Endothelial cell (in vitro differentiated cells): ENCODE results near the gene TNN. TPM values are rescaled to one million over a fixed set of nuclear protein-coding genes. Genes with fewer than 3 reads are reported as not detected.

ENCODE experiments used
- DNase-seq: peaks from one replicate; pipeline ENCODE4 v3.0.0; 2021; ENCODE audit warnings: low spot score
- H3K27ac Mint-ChIP-seq: one replicate; pipeline ENCODE4 v1.8.0; 2021; ENCODE audit warnings: mixed read lengths, inconsistent platforms; ENCODE audit not compliant: unreplicated experiment
- H3K27me3 Mint-ChIP-seq: one replicate; pipeline ENCODE4 v1.8.0; 2021; ENCODE audit warnings: mild to moderate bottlenecking, moderate library complexity, mixed read lengths, inconsistent platforms; ENCODE audit not compliant: unreplicated experiment
- H3K36me3 Mint-ChIP-seq: one replicate; pipeline ENCODE4 v1.8.0; 2021; ENCODE audit warnings: mild to moderate bottlenecking, low read depth, mixed read lengths, inconsistent platforms; ENCODE audit not compliant: unreplicated experiment
- H3K4me1 Mint-ChIP-seq: one replicate; pipeline ENCODE4 v1.8.0; 2021; ENCODE audit warnings: mild to moderate bottlenecking, mixed read lengths, inconsistent platforms; ENCODE audit not compliant: unreplicated experiment
- H3K4me3 Mint-ChIP-seq: one replicate; pipeline ENCODE4 v1.8.0; 2021; ENCODE audit warnings: mild to moderate bottlenecking, mixed read lengths, inconsistent platforms; ENCODE audit not compliant: unreplicated experiment
- H3K9me3 Mint-ChIP-seq: one replicate; pipeline ENCODE4 v1.8.0; 2021; ENCODE audit warnings: mixed read lengths, inconsistent platforms; ENCODE audit not compliant: unreplicated experiment
- CTCF ChIP-seq: fragments of 200-600 bp; sonication (generic); IDR thresholded peaks from one replicate; pipeline ENCODE4 v1.5.0; 2021; ENCODE audit warnings: antibody characterized with exemption; ENCODE audit not compliant: unreplicated experiment
- total RNA-seq: library from RNA; stranded (reverse); fragmentation: NEBNext Ultra II Directional; extraction: Animal tissue kit (Norgen Biotek cat#: 25700); gene quantifications from one replicate; pipeline ENCODE4 v1.2.1, GENCODE V29; 2021; ENCODE audit not compliant: unreplicated experiment

Gene TNN
- total RNA-seq, 1 donor from 2014 or later = 4.1 TPM

- no peak for TF ChIP-seq CTCF
- Mint-ChIP-seq H3K27me3 (peaks cover 3% of the 10 kb centered on the region), H3K27ac (no peak overlapping the region), H3K36me3 (peaks cover 4% of the 10 kb centered on the region), H3K4me1 (peaks cover 21% of the 10 kb centered on the region), H3K9me3 (no peaks in the 10 kb centered on the region), H3K4me3 (no peak overlapping the region)
- DNase-seq = no peak
Measured at GRCh38 chr1:175133673-175134435, 66.2 kb downstream of the TNN start.

- Mint-ChIP-seq H3K4me3 (no peak overlapping the region), H3K4me1 (peaks cover 21% of the 10 kb centered on the region), H3K9me3 (no peaks in the 10 kb centered on the region), H3K27ac (no peak overlapping the region), H3K36me3 (peaks cover 4% of the 10 kb centered on the region), H3K27me3 (peaks cover 3% of the 10 kb centered on the region)
- no peak for DNase-seq
- no peak for TF ChIP-seq CTCF
Measured at GRCh38 chr1:175134500-175134899, 66.9 kb downstream of the TNN start.

DNA sequence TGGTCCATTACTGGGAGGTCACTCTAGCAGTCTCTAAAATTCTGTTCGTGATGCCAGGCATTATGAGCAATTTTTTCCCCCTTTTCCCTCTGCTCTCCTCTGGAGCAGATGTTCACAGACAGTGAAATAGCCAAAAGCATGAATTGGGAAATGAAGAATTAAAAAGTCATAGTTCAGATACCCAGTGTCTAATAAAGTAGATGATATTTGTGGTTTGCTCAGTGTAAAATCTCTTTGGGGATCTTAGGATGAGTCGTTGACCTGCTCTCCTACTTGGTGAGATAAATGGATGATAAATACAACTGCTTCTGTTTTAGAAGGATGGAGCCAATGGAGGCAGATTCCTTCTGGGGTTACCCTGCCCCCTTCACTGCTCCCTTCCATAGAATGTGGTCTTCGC, 68.6 kb downstream of the TNN start:
- no peak for TF ChIP-seq CTCF
- Mint-ChIP-seq H3K4me1 (peaks cover 5% of the 10 kb centered on the region), H3K27ac (no peak overlapping the region), H3K36me3 (peaks cover 4% of the 10 kb centered on the region), H3K27me3 (peaks cover 3% of the 10 kb centered on the region), H3K9me3 (no peaks in the 10 kb centered on the region), H3K4me3 (no peak overlapping the region)
- no peak for DNase-seq

GRCh38 chr1:175137369-175137768, 69.7 kb downstream of the TNN start:
- no peak for TF ChIP-seq CTCF
- Mint-ChIP-seq H3K27me3 (peaks cover 1% of the 10 kb centered on the region), H3K4me3 (no peak overlapping the region), H3K4me1 (no peaks in the 10 kb centered on the region), H3K9me3 (no peaks in the 10 kb centered on the region), H3K27ac (no peak overlapping the region), H3K36me3 (no peaks in the 10 kb centered on the region)
- no peak for DNase-seq

DNA sequence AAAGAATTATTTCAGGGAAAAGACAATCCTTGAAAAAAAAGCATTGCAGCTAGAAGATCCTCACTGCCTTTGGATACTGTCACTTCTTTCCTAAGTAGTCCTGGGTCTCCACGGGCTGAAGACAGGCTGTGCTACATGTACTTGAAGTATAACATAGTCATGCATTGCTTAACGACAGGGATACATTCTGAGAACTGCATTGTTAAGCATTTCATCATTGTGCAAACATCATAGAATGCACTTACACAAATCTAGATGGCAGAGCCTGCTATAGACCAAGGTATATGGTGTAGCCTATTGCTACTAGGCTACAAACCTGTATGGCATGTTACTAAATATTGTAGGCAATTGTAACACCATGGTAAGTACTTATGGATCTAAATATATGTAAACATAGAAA, 70.9 kb downstream of the TNN start:
- Mint-ChIP-seq H3K4me3 (no peak overlapping the region), H3K4me1 (no peaks in the 10 kb centered on the region), H3K9me3 (no peaks in the 10 kb centered on the region), H3K27ac (no peak overlapping the region), H3K27me3 (peaks cover 6% of the 10 kb centered on the region), H3K36me3 (peaks cover 4% of the 10 kb centered on the region)
- no peak for TF ChIP-seq CTCF
- DNase-seq = no peak
